ENCODE measurements around the gene EPSTI1.

DNA sequence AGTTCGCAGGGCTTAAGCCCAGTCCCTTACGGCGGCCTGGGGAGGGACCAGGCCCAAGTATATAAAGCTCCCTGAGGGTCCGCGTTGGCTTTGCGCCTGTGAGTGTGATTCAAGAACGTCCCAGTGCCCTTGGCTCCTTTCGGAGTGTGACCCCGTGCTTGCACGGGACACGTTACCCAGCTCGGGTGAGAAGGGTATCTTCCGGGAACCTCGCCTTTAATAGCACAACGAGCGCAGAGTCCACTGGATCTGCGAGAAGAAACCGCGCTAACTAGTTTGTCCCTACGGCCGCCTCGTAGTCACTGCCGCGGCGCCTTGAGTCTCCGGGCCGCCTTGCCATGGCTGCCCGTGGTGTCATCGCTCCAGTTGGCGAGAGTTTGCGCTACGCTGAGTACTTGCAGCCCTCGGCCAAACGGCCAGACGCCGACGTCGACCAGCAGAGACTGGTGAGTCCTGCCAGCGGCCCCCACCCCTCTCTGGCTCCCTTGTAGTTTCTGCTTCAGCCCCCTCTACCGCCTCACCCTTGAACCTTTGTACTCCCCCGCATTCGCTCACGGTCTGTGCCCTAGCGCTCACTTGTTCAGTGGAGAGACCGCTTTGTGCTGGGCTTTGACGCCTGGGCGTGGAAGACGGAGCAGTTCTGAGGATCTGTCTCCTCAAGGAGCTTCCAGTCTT lies 31.4 kb upstream of the EPSTI1 start, which contains the start of gene DNAJC15:
- peak; percentile 73; the same call in 1 of the 2 replicates for TF ChIP-seq POLR2AphosphoS5 (IDR thresholded peaks at IDR 0.05; ENCODE audit: low read depth, low read length)
- TF ChIP-seq SIN3A (IDR thresholded peaks at IDR 0.05; ENCODE audit: borderline replicate concordance, insufficient read depth, low read depth, low read length): no peak
- TF ChIP-seq, protein P1, sequence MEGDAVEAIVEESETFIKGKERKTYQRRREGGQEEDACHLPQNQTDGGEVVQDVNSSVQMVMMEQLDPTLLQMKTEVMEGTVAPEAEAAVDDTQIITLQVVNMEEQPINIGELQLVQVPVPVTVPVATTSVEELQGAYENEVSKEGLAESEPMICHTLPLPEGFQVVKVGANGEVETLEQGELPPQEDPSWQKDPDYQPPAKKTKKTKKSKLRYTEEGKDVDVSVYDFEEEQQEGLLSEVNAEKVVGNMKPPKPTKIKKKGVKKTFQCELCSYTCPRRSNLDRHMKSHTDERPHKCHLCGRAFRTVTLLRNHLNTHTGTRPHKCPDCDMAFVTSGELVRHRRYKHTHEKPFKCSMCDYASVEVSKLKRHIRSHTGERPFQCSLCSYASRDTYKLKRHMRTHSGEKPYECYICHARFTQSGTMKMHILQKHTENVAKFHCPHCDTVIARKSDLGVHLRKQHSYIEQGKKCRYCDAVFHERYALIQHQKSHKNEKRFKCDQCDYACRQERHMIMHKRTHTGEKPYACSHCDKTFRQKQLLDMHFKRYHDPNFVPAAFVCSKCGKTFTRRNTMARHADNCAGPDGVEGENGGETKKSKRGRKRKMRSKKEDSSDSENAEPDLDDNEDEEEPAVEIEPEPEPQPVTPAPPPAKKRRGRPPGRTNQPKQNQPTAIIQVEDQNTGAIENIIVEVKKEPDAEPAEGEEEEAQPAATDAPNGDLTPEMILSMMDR (IDR thresholded peaks at IDR 0.05): no peak
- no peak for TF ChIP-seq REST (IDR thresholded peaks at IDR 0.05; ENCODE audit: insufficient read depth in 1 of 2, low read depth in 2 of 2, low read length in 1 of 2)
- peak; percentile 78 for TF ChIP-seq TCF7L2 (IDR thresholded peaks at IDR 0.05; ENCODE audit: low read depth, low read length)
